Endometrial microvascular endothelial cells (primary cell): ENCODE measurements around the gene SPRR3. TPM values are rescaled to one million over a fixed set of nuclear protein-coding genes. Genes with fewer than 3 reads are reported as not detected.

Experiments used
- in situ Hi-C: cut with HindIII; loops from 2 replicates; pipeline ENCODE4 v1.10.0; 2017; ENCODE audit warnings: low sequenced_read_pairs, low pct_unique_long_range_greater_than_20kb; ENCODE audit errors: inconsistent ontology term
- total RNA-seq: library from RNA; depleted of rRNA; stranded (reverse); fragments of >200 nt; gene quantifications from one replicate; pipeline ENCODE4 v1.2.3, GENCODE V29; 2015; ENCODE audit errors: inconsistent ontology term

Gene SPRR3
- total RNA-seq, 1 donor from 2014 or later: not detected

GRCh38 chr1:153032073-153032472 lies 30.5 kb downstream of the SPRR3 start:
- in situ Hi-C loops: no loop called here

DNA sequence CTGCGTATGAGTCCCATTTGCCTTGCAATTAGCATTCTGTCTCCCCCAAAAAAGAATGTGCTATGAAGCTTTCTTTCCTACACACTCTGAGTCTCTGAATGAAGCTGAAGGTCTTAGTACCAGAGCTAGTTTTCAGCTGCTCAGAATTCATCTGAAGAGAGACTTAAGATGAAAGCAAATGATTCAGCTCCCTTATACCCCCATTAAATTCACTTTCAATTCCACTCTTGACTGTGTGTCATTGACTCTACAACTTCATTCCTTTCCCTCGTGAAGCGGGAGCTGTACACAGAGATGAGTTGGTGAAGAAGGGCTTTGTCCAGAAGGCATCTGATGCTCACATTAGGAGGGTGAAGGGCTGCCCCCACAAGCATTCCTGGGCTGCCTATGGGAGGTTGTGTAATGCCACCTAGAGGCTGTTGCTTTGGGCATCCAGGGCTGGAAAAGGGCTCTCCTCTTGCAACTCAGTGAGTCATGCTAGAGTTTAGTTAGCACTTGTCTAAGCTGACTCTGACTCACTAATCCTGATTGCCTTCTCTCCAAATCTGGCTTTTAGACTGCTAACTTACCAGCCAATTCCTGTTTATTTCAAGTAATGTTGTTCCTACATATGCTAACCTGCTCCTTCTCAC lies 31.2 kb downstream of the SPRR3 start:
- in situ Hi-C loops: no loop called here

- in situ Hi-C loops: no loop called here
Observed at GRCh38 chr1:153035211-153035610, 33.7 kb downstream of the SPRR3 start.

- in situ Hi-C loops: no loop called here
Observed at GRCh38 chr1:153040950-153041631, 39.5 kb downstream of the SPRR3 start, which contains the start of gene SPRR2D. Gene SPRR2D, minus strand, starts transcription at chr1:153041120. Its CDS starts 774 bp downstream, at chr1:153040346.

DNA sequence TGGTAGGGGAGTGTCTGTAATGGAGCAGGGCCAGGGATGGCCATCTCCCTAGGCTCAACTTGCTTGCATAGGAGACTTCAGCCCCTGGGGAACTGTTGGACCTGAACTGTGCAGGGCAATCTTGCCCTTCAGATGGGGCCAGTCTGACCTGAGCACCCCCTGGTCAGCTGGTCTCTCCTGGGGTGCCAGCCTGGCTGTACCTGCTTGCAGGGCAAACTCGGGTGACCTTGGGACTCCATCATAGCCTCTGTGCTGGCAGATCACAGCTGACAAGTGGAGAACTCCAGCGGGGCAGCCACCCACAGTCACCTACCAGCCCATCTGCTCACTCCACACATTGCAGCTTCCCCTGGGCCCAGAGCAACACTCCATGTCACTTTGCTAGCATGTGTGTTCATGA lies 47.7 kb downstream of the SPRR3 start:
- in situ Hi-C loops: no loop called here

Other genes starting within 250 kb of the SPRR3 start
- not detected for gene KPRP, start 243.7 kb upstream of the SPRR3 start, total RNA-seq
- gene LCE1F, start 226.6 kb upstream of the SPRR3 start, total RNA-seq: not detected
- gene LCE1E, start 215.5 kb upstream of the SPRR3 start, total RNA-seq: not detected
- not detected for gene LCE1D, start 205.0 kb upstream of the SPRR3 start, total RNA-seq
- not detected for gene LCE1C, start 195.1 kb upstream of the SPRR3 start, total RNA-seq
- gene LCE1B, start 189.8 kb upstream of the SPRR3 start, total RNA-seq: not detected
- not detected for gene LCE1A, start 174.3 kb upstream of the SPRR3 start, total RNA-seq
- not detected for gene LCE6A, start 158.9 kb upstream of the SPRR3 start, total RNA-seq
- not detected for gene LCE7A, start 141.8 kb upstream of the SPRR3 start, total RNA-seq
- gene SMCP, start 123.4 kb upstream of the SPRR3 start, total RNA-seq: not detected
- gene IVL, start 93.2 kb upstream of the SPRR3 start, total RNA-seq: not detected
- gene SPRR5, start 54.5 kb upstream of the SPRR3 start, total RNA-seq: not detected
- not detected for gene SPRR4, start 31.1 kb upstream of the SPRR3 start, total RNA-seq
- gene SPRR1A, start 17.7 kb upstream of the SPRR3 start, total RNA-seq: not detected
- not detected for gene SPRR1B, start 29.5 kb downstream of the SPRR3 start, total RNA-seq
- gene SPRR2D, start 39.4 kb downstream of the SPRR3 start, total RNA-seq: not detected
- not detected for gene SPRR2A, start 55.8 kb downstream of the SPRR3 start, total RNA-seq
- not detected for gene SPRR2B, start 69.9 kb downstream of the SPRR3 start, total RNA-seq
- not detected for gene SPRR2E, start 92.8 kb downstream of the SPRR3 start, total RNA-seq
- not detected for gene SPRR2F, start 111.8 kb downstream of the SPRR3 start, total RNA-seq
- gene SPRR2G, start 149.1 kb downstream of the SPRR3 start, total RNA-seq: not detected
- gene LELP1, start 201.7 kb downstream of the SPRR3 start, total RNA-seq: not detected
- not detected for gene PRR9, start 215.8 kb downstream of the SPRR3 start, total RNA-seq